ENCODE results near the gene CXCL16. TPM values are rescaled to one million over a fixed set of nuclear protein-coding genes. Genes with fewer than 3 reads are reported as not detected.

Gene CXCL16
- total and polyA plus RNA-seq, 7 donors: 4.6 to 32.8 (median 6.8) TPM

DNA sequence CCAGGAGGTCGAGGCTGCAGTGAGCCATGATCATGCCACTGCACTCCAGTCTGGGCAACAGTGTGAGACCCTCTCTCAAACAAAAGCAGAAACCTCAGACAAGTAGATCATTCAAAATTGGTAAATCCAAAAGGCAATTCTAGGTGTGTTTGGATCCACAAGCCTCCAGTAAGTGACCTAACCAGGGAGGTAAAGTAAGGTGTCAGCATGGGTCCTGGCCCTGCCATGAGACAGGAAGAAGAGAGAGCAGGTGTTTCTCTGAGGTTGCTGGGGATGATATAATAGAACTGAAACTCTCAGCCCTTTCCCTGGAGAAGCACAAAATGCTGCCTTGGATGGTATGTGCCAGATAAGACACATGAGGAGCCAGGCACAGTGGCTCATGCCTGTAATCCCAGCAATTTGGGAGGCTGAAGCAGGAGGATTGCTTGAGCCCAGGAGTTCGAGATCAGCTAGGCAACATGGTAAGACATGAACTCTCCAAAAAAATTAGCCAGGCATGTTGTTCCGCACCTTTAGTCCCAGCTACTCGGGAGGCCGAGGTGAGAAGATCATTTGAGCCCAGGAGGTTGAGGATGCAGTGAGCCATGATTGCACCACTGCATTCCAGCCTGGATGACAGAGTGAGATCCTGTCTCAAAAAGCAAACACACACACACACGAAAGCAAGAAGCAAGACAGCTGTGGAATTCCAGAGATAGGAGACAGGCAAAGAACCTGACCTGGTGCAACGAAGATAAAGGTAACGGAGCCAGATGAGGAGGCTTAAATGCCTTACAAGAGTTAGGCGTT lies 38.4 kb upstream of the CXCL16 start:
- TF ChIP-seq POLR2AphosphoS5 (IDR thresholded peaks at IDR 0.05) (no peak), POLR2A (IDR thresholded peaks at IDR 0.05) (no peak), EP300 (IDR thresholded peaks at IDR 0.05) (no peak)
- TF ChIP-seq, protein P1, sequence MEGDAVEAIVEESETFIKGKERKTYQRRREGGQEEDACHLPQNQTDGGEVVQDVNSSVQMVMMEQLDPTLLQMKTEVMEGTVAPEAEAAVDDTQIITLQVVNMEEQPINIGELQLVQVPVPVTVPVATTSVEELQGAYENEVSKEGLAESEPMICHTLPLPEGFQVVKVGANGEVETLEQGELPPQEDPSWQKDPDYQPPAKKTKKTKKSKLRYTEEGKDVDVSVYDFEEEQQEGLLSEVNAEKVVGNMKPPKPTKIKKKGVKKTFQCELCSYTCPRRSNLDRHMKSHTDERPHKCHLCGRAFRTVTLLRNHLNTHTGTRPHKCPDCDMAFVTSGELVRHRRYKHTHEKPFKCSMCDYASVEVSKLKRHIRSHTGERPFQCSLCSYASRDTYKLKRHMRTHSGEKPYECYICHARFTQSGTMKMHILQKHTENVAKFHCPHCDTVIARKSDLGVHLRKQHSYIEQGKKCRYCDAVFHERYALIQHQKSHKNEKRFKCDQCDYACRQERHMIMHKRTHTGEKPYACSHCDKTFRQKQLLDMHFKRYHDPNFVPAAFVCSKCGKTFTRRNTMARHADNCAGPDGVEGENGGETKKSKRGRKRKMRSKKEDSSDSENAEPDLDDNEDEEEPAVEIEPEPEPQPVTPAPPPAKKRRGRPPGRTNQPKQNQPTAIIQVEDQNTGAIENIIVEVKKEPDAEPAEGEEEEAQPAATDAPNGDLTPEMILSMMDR (IDR thresholded peaks at IDR 0.05): no peak
- Histone ChIP-seq H3K27ac (no peak overlapping the region), H3K4me1 (no peaks in the 10 kb centered on the region), H3K4me3 (no peak overlapping the region), H3K9me3 (no peaks in the 10 kb centered on the region), H3K36me3 (no peaks in the 10 kb centered on the region), H3K27me3 (peaks cover 9 to 54% (median 18%) of the 10 kb centered on the region in 3 donors)
- DNase-seq: no peak
- intact Hi-C loops (cut with DNase I): no loop called here
- WGBS, 2 donors: 83 to 90% methylated on average over 9 of the region's 9 CpGs

DNA sequence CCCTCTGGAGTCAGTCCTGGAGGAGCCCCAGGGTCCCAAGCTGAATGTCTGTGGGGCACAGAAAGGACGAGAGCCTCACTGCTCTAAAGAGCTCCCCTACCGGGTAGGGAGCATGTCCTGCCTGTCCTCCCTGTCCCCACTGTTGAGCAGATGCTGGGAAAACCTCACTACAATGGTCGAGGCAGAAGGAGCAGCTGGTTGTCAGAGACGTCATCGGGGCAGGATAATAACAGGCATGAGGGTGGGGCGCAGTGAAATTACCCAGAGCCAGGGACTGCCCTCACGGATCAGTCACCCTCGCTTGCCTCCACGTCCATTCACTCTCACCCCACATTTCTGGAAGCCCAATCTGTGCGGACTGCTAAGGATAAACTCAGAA lies 32.5 kb upstream of the CXCL16 start:
- Histone ChIP-seq H3K9me3 (no peaks in the 10 kb centered on the region), H3K4me1 (no peaks in the 10 kb centered on the region), H3K4me3 (no peak overlapping the region), H3K27me3 (peaks cover 0 to 20% (median 0%) of the 10 kb centered on the region in 3 donors), H3K27ac (no peak overlapping the region), H3K36me3 (no peaks in the 10 kb centered on the region)
- no peak for DNase-seq
- 17 to 58% methylated on average over 10 of the region's 10 CpGs for WGBS, 2 donors
- no peak for TF ChIP-seq POLR2AphosphoS5 (IDR thresholded peaks at IDR 0.05)
- TF ChIP-seq EP300 (IDR thresholded peaks at IDR 0.05): no peak
- no peak for TF ChIP-seq POLR2A (IDR thresholded peaks at IDR 0.05)
- TF ChIP-seq, protein P1 (IDR thresholded peaks at IDR 0.05): no peak
- intact Hi-C loops (cut with DNase I): no loop called here

DNA sequence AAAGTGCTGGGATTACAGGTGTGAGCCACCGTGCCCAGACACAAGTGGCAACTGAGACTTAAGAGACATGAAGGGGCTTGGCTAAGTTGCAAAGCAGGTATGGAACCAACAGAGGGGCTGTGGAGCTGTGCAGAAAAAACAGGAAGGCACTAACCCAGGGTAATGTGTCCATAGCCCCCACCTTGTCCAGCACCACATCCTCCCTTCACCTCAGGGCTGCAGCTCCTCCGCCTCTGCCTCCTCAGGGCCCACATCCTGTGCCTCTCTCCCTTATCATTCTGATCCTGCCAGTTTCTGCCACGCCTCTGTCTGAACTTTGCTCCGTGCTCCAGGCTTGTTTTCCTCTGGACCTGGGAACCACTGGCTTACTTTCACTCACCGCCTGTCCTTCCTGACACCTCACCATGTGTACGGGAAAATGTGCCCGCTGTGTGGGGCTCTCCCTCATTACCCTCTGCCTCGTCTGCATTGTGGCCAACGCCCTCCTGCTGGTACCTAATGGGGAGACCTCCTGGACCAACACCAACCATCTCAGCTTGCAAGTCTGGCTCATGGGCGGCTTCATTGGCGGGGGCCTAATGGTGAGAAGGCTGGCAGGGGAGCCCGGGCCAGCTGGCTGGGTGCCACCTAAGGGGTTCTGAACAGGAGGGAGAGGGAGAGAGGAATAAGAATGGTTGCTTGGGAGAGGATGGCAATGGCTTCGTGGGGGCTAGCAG lies 31.9 kb upstream of the CXCL16 start, which contains the start of gene TM4SF5:
TM4SF5 (plus strand) TSS at position 368 of the 716 bp plus-strand sequence; CDS start at position 405, 37 bp downstream.
- Histone ChIP-seq H3K27me3 (peaks cover 0 to 14% (median 0%) of the 10 kb centered on the region in 3 donors), H3K36me3 (no peaks in the 10 kb centered on the region), H3K4me3 (no peak within 1 kb of the TSS), H3K4me1 (no peaks in the 10 kb centered on the region), H3K27ac (no peak within 1 kb of the TSS), H3K9me3 (no peaks in the 10 kb centered on the region)
- no peak for DNase-seq
- 14 to 53% methylated on average over 13 of the region's 13 CpGs for WGBS, 2 donors
- TF ChIP-seq, protein P1 (IDR thresholded peaks at IDR 0.05): no peak
- TF ChIP-seq EP300 (IDR thresholded peaks at IDR 0.05) (no peak), POLR2A (IDR thresholded peaks at IDR 0.05) (no peak), POLR2AphosphoS5 (IDR thresholded peaks at IDR 0.05) (no peak)
- intact Hi-C loops (cut with DNase I): no loop called here

DNA sequence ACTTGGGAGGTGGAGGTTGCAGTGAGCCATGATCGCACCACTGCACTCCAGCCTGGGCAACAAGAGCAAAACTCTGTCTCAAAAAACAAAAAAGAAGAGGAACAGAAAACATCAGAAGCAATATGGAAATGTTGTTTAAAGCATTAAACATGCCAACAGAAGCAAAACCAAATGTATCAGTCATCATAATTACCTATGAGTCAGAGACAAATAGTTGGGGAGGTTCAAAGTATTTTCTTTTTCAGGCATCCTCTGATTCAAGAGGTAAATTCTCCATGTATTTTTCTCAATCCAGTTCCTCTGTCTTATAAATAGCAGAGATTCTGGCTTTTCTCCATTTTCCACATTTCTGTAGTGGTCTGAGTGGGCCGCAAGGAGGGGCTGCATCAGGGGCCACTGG lies 29.9 kb upstream of the CXCL16 start:
- Histone ChIP-seq H3K27me3 (peaks cover 0 to 10% (median 0%) of the 10 kb centered on the region in 3 donors), H3K9me3 (no peaks in the 10 kb centered on the region), H3K27ac (no peak overlapping the region), H3K4me3 (no peak overlapping the region), H3K36me3 (no peaks in the 10 kb centered on the region), H3K4me1 (no peaks in the 10 kb centered on the region)
- WGBS, 2 donors: 91 to 98% methylated on average over 2 of the region's 2 CpGs
- no peak for TF ChIP-seq EP300 (IDR thresholded peaks at IDR 0.05)
- TF ChIP-seq POLR2A (IDR thresholded peaks at IDR 0.05): no peak
- TF ChIP-seq, protein P1 (IDR thresholded peaks at IDR 0.05): no peak
- TF ChIP-seq POLR2AphosphoS5 (IDR thresholded peaks at IDR 0.05): no peak
- no peak for DNase-seq
- intact Hi-C loops (cut with DNase I): no loop called here
